ENCODE data around the gene FAR2.
"Not testable (repeated sequence)": the region's sequence is repeated elsewhere in the genome, so short reads cannot be mapped to it uniquely, and the experiment has no call there.

FAR2 gene

GRCh38 chr12:29148911-29149690 lies at the start of gene FAR2:
FAR2 (plus strand) TSS chr12:29149278; CDS start chr12:29270450, 121,172 bp downstream.
- peak; percentile 40 for DNase-seq

GRCh38 chr12:29102741-29103140 lies 46.3 kb upstream of the FAR2 start:
- no peak for DNase-seq

- peak; percentile 78 for DNase-seq
Observed at GRCh38 chr12:29103539-29103974, 45.5 kb upstream of the FAR2 start.

- no peak for DNase-seq
Observed at GRCh38 chr12:29104516-29104915, 44.6 kb upstream of the FAR2 start.

- DNase-seq = no peak
Observed at GRCh38 chr12:29110506-29111442, 38.3 kb upstream of the FAR2 start.

- no peak for DNase-seq
Observed at GRCh38 chr12:29113101-29113500, 36.0 kb upstream of the FAR2 start.

- no peak for DNase-seq
Observed at GRCh38 chr12:29116414-29116813, 32.7 kb upstream of the FAR2 start.

GRCh38 chr12:29131539-29131938 lies 17.5 kb upstream of the FAR2 start:
- DNase-seq = no peak

GRCh38 chr12:29132316-29132715 lies 16.8 kb upstream of the FAR2 start:
- DNase-seq = no peak

- DNase-seq = no peak
Observed at GRCh38 chr12:29133181-29133580, 15.9 kb upstream of the FAR2 start.

- no peak for DNase-seq
Observed at GRCh38 chr12:29133680-29134079, 15.4 kb upstream of the FAR2 start.

- not testable (repeated sequence) for DNase-seq
Observed at GRCh38 chr12:29138256-29138655, 10.8 kb upstream of the FAR2 start.

GRCh38 chr12:29138855-29139254 lies 10.2 kb upstream of the FAR2 start:
- not testable (repeated sequence) for DNase-seq

GRCh38 chr12:29145372-29146170 lies 3.5 kb upstream of the FAR2 start:
- no peak for DNase-seq

- DNase-seq = no peak
Observed at GRCh38 chr12:29146196-29146595, 2.9 kb upstream of the FAR2 start.

- no peak for DNase-seq
Observed at GRCh38 chr12:29147731-29148595, 1.1 kb upstream of the FAR2 start.

GRCh38 chr12:29148596-29148910 lies 525 bp upstream of the FAR2 start:
- DNase-seq = peak; percentile 20

GRCh38 chr12:29149691-29150281 lies 708 bp downstream of the FAR2 start:
- DNase-seq = peak; percentile 5

GRCh38 chr12:29150462-29150861 lies 1.4 kb downstream of the FAR2 start:
- no peak for DNase-seq

- peak; percentile 71 for DNase-seq
Observed at GRCh38 chr12:29152223-29152868, 3.3 kb downstream of the FAR2 start.

GRCh38 chr12:29152981-29153630 lies 4.0 kb downstream of the FAR2 start:
- peak; percentile 60 for DNase-seq
